COLO829 (cell line): ENCODE data around the gene BMP5.
A peak's percentile ranks its signal among the peaks of the same experiment; 100 is the strongest.
"Not testable (repeated sequence)": the region's sequence is repeated elsewhere in the genome, so short reads cannot be mapped to it uniquely, and the experiment has no call there.

Experiments used
- DNase-seq: peaks from one replicate; pipeline ENCODE4 v3.0.0; 2012; ENCODE audit warnings: low spot score

BMP5 gene

GRCh38 chr6:55875400-55875799, at the start of gene BMP5:
TSS of gene BMP5 (minus strand) at chr6:55875590. CDS start at chr6:55874865, 725 bp downstream.
- no peak for DNase-seq

GRCh38 chr6:55922406-55922805, 47.0 kb upstream of the BMP5 start:
- no peak for DNase-seq

- DNase-seq = no peak
These were observed 44.4 kb upstream of the BMP5 start for GRCh38 chr6:55919716-55920308.

GRCh38 chr6:55918639-55919038, 43.2 kb upstream of the BMP5 start:
- no peak for DNase-seq

GRCh38 chr6:55917751-55918415, 42.5 kb upstream of the BMP5 start:
- no peak for DNase-seq

- DNase-seq = no peak
These were observed 40.8 kb upstream of the BMP5 start for GRCh38 chr6:55916188-55916587.

- DNase-seq = no peak
These were observed 38.1 kb upstream of the BMP5 start for GRCh38 chr6:55913228-55914195.

GRCh38 chr6:55910466-55910865, 35.1 kb upstream of the BMP5 start:
- DNase-seq = not testable (repeated sequence)

GRCh38 chr6:55909911-55910310, 34.5 kb upstream of the BMP5 start:
- DNase-seq = not testable (repeated sequence)

- DNase-seq = no peak
These were observed 27.4 kb upstream of the BMP5 start for GRCh38 chr6:55902796-55903195.

GRCh38 chr6:55901765-55902270, 26.4 kb upstream of the BMP5 start:
- DNase-seq = no peak

- DNase-seq = no peak
These were observed 23.0 kb upstream of the BMP5 start for GRCh38 chr6:55898342-55898741.

GRCh38 chr6:55897346-55897745, 22.0 kb upstream of the BMP5 start:
- DNase-seq = no peak

GRCh38 chr6:55895972-55896730, 20.8 kb upstream of the BMP5 start:
- DNase-seq = no peak

- no peak for DNase-seq
These were observed 17.5 kb upstream of the BMP5 start for GRCh38 chr6:55892749-55893357.

- no peak for DNase-seq
These were observed 13.5 kb upstream of the BMP5 start for GRCh38 chr6:55888917-55889316.

GRCh38 chr6:55886185-55886836, 10.9 kb upstream of the BMP5 start:
- DNase-seq = peak; percentile 11

GRCh38 chr6:55882718-55883569, 7.6 kb upstream of the BMP5 start:
- DNase-seq = peak; percentile 5

GRCh38 chr6:55877283-55877682, 1.9 kb upstream of the BMP5 start:
- DNase-seq = no peak

- no peak for DNase-seq
These were observed 1.1 kb downstream of the BMP5 start for GRCh38 chr6:55874316-55874715.
